ENCODE measurements around the gene SLC35E3. TPM values are rescaled to one million over a fixed set of nuclear protein-coding genes. Genes with fewer than 3 reads are reported as not detected.
"Not testable (repeated sequence)": the region's sequence is repeated elsewhere in the genome, so short reads cannot be mapped to it uniquely, and the experiment has no call there.

SLC35E3 gene
- total RNA-seq, 2 donors from 2014 or later: 5.6 to 6.8 TPM

DNA sequence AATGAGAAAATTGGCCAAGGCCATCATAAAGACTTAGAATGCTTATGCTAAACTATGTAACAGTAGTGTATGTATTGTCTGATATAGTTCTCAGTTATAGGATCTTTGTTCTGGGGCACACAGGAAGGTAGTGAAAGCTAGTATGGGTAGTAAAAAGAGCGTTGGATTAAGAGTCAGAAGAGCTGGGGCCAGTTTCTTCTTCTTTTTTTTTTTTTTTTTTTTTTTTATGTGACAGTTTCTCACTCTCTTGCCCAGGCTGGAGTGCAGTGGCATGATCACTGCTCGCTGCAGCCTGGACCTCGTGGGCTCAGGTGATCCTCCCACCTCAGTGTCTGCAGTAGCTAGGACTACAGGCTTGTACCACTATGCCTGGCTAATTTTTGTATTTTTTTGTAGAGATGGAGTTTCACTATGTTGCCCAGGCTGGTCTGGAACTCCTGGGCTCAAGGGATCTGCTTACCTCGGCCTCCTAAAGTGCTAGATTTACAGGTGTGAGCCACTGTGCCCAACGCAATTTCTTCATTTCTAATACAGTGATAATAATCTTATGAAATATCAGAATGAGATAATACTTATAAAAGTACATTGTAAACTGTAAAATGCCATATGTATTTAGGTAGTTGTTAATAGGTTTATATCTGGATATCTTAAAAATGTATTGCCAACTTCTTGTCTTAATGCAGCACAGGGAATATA, 69.4 kb downstream of the SLC35E3 start:
- Mint-ChIP-seq H3K9me3 (no peaks in the 10 kb centered on the region), H3K4me1 (ENCODE audit: low read depth) (peaks cover 68% of the 10 kb centered on the region), H3K36me3 (ENCODE audit: insufficient read depth in 2 of 2) (peaks cover 10 to 70% of the 10 kb centered on the region in 2 donors), H3K4me3 (peak overlapping the region; percentile 2 to 6), H3K27ac (peak overlapping the region; percentile 16), H3K27me3 (ENCODE audit: low read depth) (no peaks in the 10 kb centered on the region)
- ATAC-seq (replicated peaks in 1 of 2) (peak; percentile 34 to 48), DNase-seq (no peak)

DNA sequence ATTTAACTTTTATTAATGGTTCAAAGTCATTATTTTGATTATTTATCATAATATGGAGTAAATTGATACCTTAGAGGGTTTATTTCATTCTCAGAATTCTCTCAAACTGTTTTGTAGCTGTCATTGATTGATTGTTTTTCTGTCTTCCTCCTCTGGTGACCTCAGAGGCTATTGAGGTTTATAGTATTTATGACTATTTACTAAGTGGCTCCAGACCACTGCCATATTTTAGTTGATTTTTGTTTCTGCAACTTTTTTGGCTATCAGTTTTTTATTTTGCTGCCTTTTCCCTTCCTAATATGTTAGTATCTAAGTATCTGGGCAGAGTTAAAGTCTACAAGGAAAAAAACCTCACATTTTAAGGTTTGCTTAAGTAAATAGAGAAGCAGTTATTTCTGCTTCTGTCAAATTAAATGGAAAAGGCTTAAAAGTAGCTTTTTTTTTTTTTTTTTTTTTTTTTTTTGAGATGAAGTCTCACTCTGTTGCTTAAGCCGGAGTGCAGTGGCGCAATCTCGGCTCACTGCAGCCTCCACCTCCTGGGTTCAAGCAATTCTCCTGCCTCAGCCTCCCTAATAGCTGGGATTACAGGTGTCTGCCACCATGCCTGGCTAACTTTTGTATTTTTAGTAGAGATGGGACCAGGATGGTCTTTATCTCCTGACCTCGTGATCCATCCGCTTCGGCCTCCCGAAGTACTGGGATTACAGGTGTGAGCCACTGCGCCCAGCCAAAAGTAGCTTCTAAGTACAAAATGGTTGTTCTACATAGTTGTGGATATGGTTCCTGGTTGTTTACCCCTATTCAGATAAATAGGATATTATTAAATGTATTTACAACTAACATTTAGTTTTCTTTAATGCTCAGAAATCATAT, 70.2 kb downstream of the SLC35E3 start:
- no peak for DNase-seq
- Mint-ChIP-seq H3K4me3 (no peak overlapping the region), H3K36me3 (ENCODE audit: insufficient read depth in 2 of 2) (peaks cover 10 to 69% of the 10 kb centered on the region in 2 donors), H3K4me1 (ENCODE audit: low read depth) (peaks cover 65% of the 10 kb centered on the region), H3K27me3 (ENCODE audit: low read depth) (no peaks in the 10 kb centered on the region), H3K9me3 (no peaks in the 10 kb centered on the region), H3K27ac (peak overlapping the region; percentile 38)
- ATAC-seq (replicated peaks in 1 of 2): no peak

GRCh38 chr12:68819481-68819880, 73.5 kb downstream of the SLC35E3 start:
- not testable (repeated sequence) for H3K27ac Mint-ChIP-seq; H3K9me3 Mint-ChIP-seq; ATAC-seq (replicated peaks in 1 of 2); H3K27me3 Mint-ChIP-seq (ENCODE audit: low read depth); H3K4me3 Mint-ChIP-seq; DNase-seq
- Mint-ChIP-seq H3K4me1 (ENCODE audit: low read depth) (peaks cover 52% of the 10 kb centered on the region), H3K36me3 (ENCODE audit: insufficient read depth in 2 of 2) (peaks cover 14 to 63% of the 10 kb centered on the region in 2 donors)

DNA sequence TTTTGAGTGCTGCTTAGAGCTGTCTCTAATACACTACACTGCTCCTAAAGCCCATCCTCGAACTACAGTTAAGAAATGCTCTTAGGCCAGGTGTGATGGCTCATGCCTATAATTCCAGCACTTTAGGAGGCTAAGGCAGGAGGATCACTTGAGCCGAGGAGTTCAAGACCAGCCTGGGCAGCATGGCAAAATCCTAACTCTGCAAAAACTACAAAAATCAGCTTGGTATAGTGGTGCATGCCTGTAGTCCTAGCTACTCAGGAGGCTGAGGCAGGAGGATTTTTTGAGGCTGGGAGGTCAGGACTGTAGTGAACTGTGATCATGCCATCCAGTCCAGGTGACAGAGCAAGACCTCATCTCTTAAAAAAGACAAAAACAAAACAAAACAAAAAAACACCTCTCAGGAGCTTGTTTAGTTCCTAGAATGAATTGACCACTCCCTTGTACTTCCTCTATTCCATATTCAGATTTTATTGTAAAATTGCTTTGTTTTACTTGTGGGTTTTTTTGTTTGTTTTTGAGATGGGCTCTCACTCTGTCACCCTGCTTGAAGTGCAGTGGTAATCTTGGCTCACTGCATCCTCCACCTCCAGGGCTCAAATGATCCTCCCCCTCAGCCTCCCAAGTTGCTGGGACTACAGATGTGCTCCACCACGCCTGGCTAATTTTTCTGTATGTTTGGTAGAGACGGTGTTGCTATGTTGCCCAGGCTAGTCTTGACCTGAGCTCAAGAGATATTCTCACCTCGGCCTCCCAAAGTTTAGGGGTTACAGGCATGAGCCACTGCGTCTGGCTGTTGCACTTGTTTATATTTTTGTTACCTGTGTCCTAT, 75.6 kb downstream of the SLC35E3 start:
- ATAC-seq (replicated peaks in 1 of 2) (peak; percentile 17 to 36), DNase-seq (no peak)
- no peaks in the 10 kb centered on the region for H3K27me3 Mint-ChIP-seq (ENCODE audit: low read depth)
- H3K4me3 Mint-ChIP-seq: no peak overlapping the region
- peaks cover 51% of the 10 kb centered on the region for H3K4me1 Mint-ChIP-seq (ENCODE audit: low read depth)
- H3K27ac Mint-ChIP-seq: peak overlapping the region; percentile 91
- H3K36me3 Mint-ChIP-seq (ENCODE audit: insufficient read depth in 2 of 2): peaks cover 14 to 64% of the 10 kb centered on the region in 2 donors
- H3K9me3 Mint-ChIP-seq: no peaks in the 10 kb centered on the region

DNA sequence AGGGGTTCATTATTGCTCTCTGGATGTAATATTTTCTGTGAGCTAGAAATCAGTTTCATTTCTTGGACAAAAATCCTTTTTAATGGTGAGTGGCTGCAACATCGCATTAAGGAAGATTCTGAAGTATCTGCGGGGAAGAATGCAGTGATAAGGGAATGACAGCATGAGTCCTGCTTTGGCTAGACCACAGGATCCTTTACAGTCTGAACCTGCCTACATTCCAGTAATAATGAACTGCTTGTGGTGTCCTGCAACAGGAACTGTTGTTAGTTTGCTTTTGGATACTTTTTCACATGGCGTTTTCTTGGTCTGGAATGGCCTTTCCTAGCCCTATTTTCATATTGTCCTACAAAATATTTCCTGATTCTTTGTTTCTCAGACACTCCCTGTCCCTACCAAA, 77.7 kb downstream of the SLC35E3 start:
- Mint-ChIP-seq H3K27me3 (ENCODE audit: low read depth) (no peaks in the 10 kb centered on the region), H3K27ac (peak overlapping the region; percentile 65), H3K36me3 (ENCODE audit: insufficient read depth in 2 of 2) (peaks cover 15 to 69% of the 10 kb centered on the region in 2 donors), H3K4me1 (ENCODE audit: low read depth) (peaks cover 57% of the 10 kb centered on the region), H3K4me3 (no peak overlapping the region), H3K9me3 (no peaks in the 10 kb centered on the region)
- no peak for ATAC-seq (replicated peaks in 1 of 2)
- DNase-seq: no peak

GRCh38 chr12:68824131-68824530, 78.2 kb downstream of the SLC35E3 start:
- Mint-ChIP-seq H3K27me3 (ENCODE audit: low read depth) (no peaks in the 10 kb centered on the region), H3K4me1 (ENCODE audit: low read depth) (peaks cover 53% of the 10 kb centered on the region), H3K27ac (peak overlapping the region; percentile 65), H3K36me3 (ENCODE audit: insufficient read depth in 2 of 2) (peaks cover 17 to 69% of the 10 kb centered on the region in 2 donors), H3K9me3 (no peaks in the 10 kb centered on the region), H3K4me3 (no peak overlapping the region)
- DNase-seq (no peak), ATAC-seq (replicated peaks in 1 of 2) (no peak)

GRCh38 chr12:68824597-68825250, 78.7 kb downstream of the SLC35E3 start:
- no peak for DNase-seq
- ATAC-seq (replicated peaks in 1 of 2): no peak
- no peaks in the 10 kb centered on the region for H3K9me3 Mint-ChIP-seq
- no peaks in the 10 kb centered on the region for H3K27me3 Mint-ChIP-seq (ENCODE audit: low read depth)
- peak overlapping the region; percentile 46 for H3K27ac Mint-ChIP-seq
- H3K4me3 Mint-ChIP-seq: no peak overlapping the region
- peaks cover 48% of the 10 kb centered on the region for H3K4me1 Mint-ChIP-seq (ENCODE audit: low read depth)
- peaks cover 17 to 66% of the 10 kb centered on the region in 2 donors for H3K36me3 Mint-ChIP-seq (ENCODE audit: insufficient read depth in 2 of 2)

GRCh38 chr12:68825569-68826217, 79.7 kb downstream of the SLC35E3 start:
- Mint-ChIP-seq H3K4me1 (ENCODE audit: low read depth) (peaks cover 50% of the 10 kb centered on the region), H3K4me3 (peak overlapping the region; percentile 9 to 21), H3K27me3 (ENCODE audit: low read depth) (no peaks in the 10 kb centered on the region), H3K9me3 (no peaks in the 10 kb centered on the region), H3K36me3 (ENCODE audit: insufficient read depth in 2 of 2) (peaks cover 20 to 65% of the 10 kb centered on the region in 2 donors), H3K27ac (peak overlapping the region; percentile 9)
- ATAC-seq (replicated peaks in 1 of 2): no peak
- DNase-seq: no peak

DNA sequence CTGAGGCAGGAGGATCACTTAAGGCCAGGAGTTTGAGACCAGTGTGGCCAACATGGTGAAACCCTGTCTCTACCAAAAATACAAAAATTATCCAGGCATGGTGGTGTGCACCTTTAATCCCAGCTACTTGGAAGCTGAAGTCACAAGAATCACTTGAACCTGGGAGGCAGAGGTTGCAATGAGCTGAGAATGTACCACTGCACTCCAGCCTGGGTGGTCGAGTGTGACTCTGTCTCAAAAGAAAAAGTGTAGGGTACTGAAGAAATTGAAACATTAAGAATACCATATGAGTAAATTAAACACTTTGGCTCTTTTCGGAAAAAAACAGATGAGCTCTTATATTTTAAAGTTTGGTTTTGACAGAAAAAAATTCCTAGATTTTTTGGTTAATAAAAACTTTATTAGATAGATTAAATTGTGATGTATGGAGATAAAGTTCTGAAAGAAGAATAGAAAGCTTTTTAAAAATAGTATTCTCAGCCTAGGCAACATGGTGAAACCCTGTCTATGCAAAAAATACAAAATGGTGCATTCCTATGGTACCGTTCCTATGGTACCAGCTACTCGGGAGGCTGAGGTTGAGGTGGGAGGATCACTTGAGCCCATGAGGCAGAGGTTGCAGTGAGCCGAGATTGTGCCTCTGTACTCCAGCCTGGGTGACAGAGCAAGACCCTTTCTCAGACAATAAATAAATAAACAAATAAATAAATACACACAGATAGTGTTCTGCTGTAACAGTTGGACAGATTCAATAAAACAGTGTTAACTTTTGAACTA, 82.1 kb downstream of the SLC35E3 start:
- no peak overlapping the region for H3K4me3 Mint-ChIP-seq
- H3K27ac Mint-ChIP-seq: no peak overlapping the region
- H3K36me3 Mint-ChIP-seq (ENCODE audit: insufficient read depth in 2 of 2): peaks cover 21 to 66% of the 10 kb centered on the region in 2 donors
- H3K9me3 Mint-ChIP-seq: no peaks in the 10 kb centered on the region
- ATAC-seq (replicated peaks in 1 of 2) (no peak), DNase-seq (no peak)
- H3K4me1 Mint-ChIP-seq (ENCODE audit: low read depth): peaks cover 49% of the 10 kb centered on the region
- no peaks in the 10 kb centered on the region for H3K27me3 Mint-ChIP-seq (ENCODE audit: low read depth)

GRCh38 chr12:68828672-68829068, 82.7 kb downstream of the SLC35E3 start:
- Mint-ChIP-seq H3K9me3 (no peaks in the 10 kb centered on the region), H3K27ac (no peak overlapping the region), H3K27me3 (ENCODE audit: low read depth) (no peaks in the 10 kb centered on the region), H3K36me3 (ENCODE audit: insufficient read depth in 2 of 2) (peaks cover 18 to 61% of the 10 kb centered on the region in 2 donors), H3K4me1 (ENCODE audit: low read depth) (peaks cover 44% of the 10 kb centered on the region), H3K4me3 (no peak overlapping the region)
- ATAC-seq (replicated peaks in 1 of 2): no peak
- no peak for DNase-seq
